Retinal pigment epithelial cell (primary cell): ENCODE results near the gene NUP98.

Experiments
- DNase-seq: peaks from one replicate; pipeline ENCODE4 v3.0.0-alpha.2; 2010; ENCODE audit warnings: low read depth
- H3K4me3 ChIP-seq: 2 replicates; pipeline ENCODE4 v1.5.1; 2011; ENCODE audit warnings: mild to moderate bottlenecking, low read length, control low read depth, moderate library complexity
- CTCF ChIP-seq: conservative IDR thresholded peaks from 2 replicates; pipeline ENCODE4 v1.5.1; 2011; ENCODE audit warnings: low read depth, low read length, control low read depth, inconsistent platforms

NUP98 gene

GRCh38 chr11:3700410-3700809, 96.9 kb downstream of the NUP98 start:
- TF ChIP-seq CTCF: no peak
- no peak for DNase-seq

GRCh38 chr11:3686751-3687150, 110.6 kb downstream of the NUP98 start:
- no peak for TF ChIP-seq CTCF
- H3K4me3 ChIP-seq: no peak overlapping the region
- no peak for DNase-seq

More at GRCh38 chr11:3700410-3700809, 96.9 kb downstream of the NUP98 start:
- H3K4me3 ChIP-seq: no peak overlapping the region

GRCh38 chr11:3685923-3686322, 111.4 kb downstream of the NUP98 start:
- no peak for TF ChIP-seq CTCF
- no peak overlapping the region for H3K4me3 ChIP-seq
- DNase-seq: no peak

- no peak overlapping the region for H3K4me3 ChIP-seq
- no peak for TF ChIP-seq CTCF
- DNase-seq: no peak
Observed at GRCh38 chr11:3684819-3685172, 112.6 kb downstream of the NUP98 start.

GRCh38 chr11:3684129-3684818, 113.1 kb downstream of the NUP98 start:
- H3K4me3 ChIP-seq: no peak overlapping the region
- no peak for DNase-seq
- TF ChIP-seq CTCF: no peak

- DNase-seq: no peak
- TF ChIP-seq CTCF: no peak
- H3K4me3 ChIP-seq: no peak overlapping the region
Observed at GRCh38 chr11:3683039-3683438, 114.3 kb downstream of the NUP98 start.

GRCh38 chr11:3679077-3679476, 118.3 kb downstream of the NUP98 start:
- H3K4me3 ChIP-seq: no peak overlapping the region
- no peak for TF ChIP-seq CTCF
- no peak for DNase-seq
